Small intestine (tissue), 7 donors: Measurements from ENCODE around the gene WASHC2A. TPM values are rescaled to one million over a fixed set of nuclear protein-coding genes. Genes with fewer than 3 reads are reported as not detected.
"Not testable (repeated sequence)": the region's sequence is repeated elsewhere in the genome, so short reads cannot be mapped to it uniquely, and the experiment has no call there.

ENCODE experiments used
- DNase-seq, 2 donors: peaks; one replicate each; pipeline versions ENCODE4 v3.0.0 to v3.0.0-alpha.2; 2013
- FAIRE-seq: peaks from 2 replicates; lab custom pipeline; 2012; peaks lifted over from hg19 to GRCh38; lab: Jason Lieb, UNC
- H3K27ac ChIP-seq, 3 donors: one replicate each; pipeline ENCODE4 v1.5.1; 2013; ENCODE audit warnings: low read length in 2 of 3, mild to moderate bottlenecking in 2 of 3, control low read depth in 1 of 3, inconsistent platforms in 1 of 3, low read depth in 1 of 3, moderate library complexity in 1 of 3
- H3K27me3 ChIP-seq, 3 donors: one replicate each; pipeline ENCODE4 v1.6.1; 2013; ENCODE audit warnings: low read length in 3 of 3, inconsistent platforms in 1 of 3; ENCODE audit not compliant: control insufficient read depth in 3 of 3, insufficient read depth in 3 of 3
- H3K36me3 ChIP-seq, 3 donors: one replicate each; pipeline ENCODE4 v1.6.1; 2013; ENCODE audit warnings: low read length in 3 of 3, inconsistent platforms in 1 of 3, low read depth in 1 of 3, mild to moderate bottlenecking in 1 of 3, moderate library complexity in 1 of 3; ENCODE audit not compliant: control insufficient read depth in 3 of 3, insufficient read depth in 2 of 3
- H3K4me1 ChIP-seq, 3 donors: one replicate each; pipeline ENCODE4 v1.6.1; 2013; ENCODE audit warnings: low read length in 2 of 3, inconsistent platforms in 1 of 3, low read depth in 1 of 3, mild to moderate bottlenecking in 1 of 3, moderate library complexity in 1 of 3; ENCODE audit not compliant: control insufficient read depth in 3 of 3, insufficient read depth in 2 of 3
- H3K4me3 ChIP-seq, 3 donors: one replicate each; pipeline ENCODE4 v1.5.1; 2013; ENCODE audit warnings: low read length in 3 of 3, control low read depth in 1 of 3, inconsistent platforms in 1 of 3, low read depth in 1 of 3, mild to moderate bottlenecking in 1 of 3, moderate library complexity in 1 of 3
- H3K9me3 ChIP-seq, 2 donors: one replicate each; pipeline ENCODE4 v1.6.1; 2013; ENCODE audit warnings: low read depth in 1 of 2, low read length in 1 of 2; ENCODE audit not compliant: control insufficient read depth in 2 of 2, insufficient read depth in 1 of 2
- WGBS, 3 donors: extraction: QIAGEN DNeasy Blood & Tissue Kit; methylation state at CpG; one replicate each; pipeline ENCODE4 v1.1.7; 2013; 5-methylcytosine and 5-hydroxymethylcytosine counted together
- polyA plus RNA-seq, 4 donors: library from polyadenylated mRNA; stranded (reverse) in 3 of 4; unstranded in 1 of 4; fragments of 200-250 nt in 3 of 4; fragments of 120-200 nt in 1 of 4; gene quantifications; one replicate each; pipeline versions ENCODE4 v1.2.1 to v1.2.3, GENCODE V29; 2013
- donor health status: healthy with polysubstance abuse.
- donor health status: control.
- donor health status: control.
- donor health status: Bipolar disorder and iron deficiency.
- donor health status: healthy.

WASHC2A gene
- polyA plus RNA-seq, 4 donors: 15.1 to 64.6 (median 20.3) TPM

DNA sequence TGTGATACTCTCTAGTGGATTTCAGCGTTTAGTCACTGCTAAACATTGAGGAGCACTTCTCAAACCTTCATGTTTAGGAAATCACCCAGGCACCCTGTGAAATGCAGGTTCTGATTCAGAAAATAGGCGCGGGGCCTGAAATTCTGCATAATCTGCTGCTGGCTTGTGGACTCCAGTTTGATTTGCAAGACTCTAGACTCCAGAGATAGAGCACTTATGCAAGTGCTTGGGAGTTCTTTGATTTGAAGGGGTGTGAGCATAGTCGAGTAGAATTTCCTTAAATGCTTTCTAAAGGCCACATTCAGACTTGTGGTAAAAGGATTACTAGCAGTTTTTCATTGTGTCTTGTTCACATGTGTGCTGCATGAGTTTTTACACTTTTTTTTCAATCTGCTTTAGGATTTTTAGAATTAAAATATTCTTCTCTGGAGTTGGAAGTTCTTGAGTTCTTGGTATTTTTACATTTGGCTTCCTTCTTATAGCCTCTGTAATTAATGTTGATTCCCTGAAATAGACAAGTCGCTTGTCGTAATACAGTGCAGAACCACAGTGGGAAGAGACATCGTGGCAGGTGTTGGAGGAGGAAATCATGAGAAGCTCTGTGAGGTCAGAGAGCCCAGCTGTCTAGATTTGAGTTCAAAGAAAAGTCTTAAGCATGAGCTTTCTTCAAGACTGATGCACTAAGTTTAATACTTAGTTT, 41.4 kb downstream of the WASHC2A start:
- not testable (repeated sequence) for H3K36me3 ChIP-seq, H3K27ac ChIP-seq, DNase-seq, H3K4me3 ChIP-seq, H3K27me3 ChIP-seq, H3K9me3 ChIP-seq, H3K4me1 ChIP-seq, FAIRE-seq
- 85 to 92% (median 89%) methylated on average over 6 of the region's 7 CpGs for WGBS, 3 donors

DNA sequence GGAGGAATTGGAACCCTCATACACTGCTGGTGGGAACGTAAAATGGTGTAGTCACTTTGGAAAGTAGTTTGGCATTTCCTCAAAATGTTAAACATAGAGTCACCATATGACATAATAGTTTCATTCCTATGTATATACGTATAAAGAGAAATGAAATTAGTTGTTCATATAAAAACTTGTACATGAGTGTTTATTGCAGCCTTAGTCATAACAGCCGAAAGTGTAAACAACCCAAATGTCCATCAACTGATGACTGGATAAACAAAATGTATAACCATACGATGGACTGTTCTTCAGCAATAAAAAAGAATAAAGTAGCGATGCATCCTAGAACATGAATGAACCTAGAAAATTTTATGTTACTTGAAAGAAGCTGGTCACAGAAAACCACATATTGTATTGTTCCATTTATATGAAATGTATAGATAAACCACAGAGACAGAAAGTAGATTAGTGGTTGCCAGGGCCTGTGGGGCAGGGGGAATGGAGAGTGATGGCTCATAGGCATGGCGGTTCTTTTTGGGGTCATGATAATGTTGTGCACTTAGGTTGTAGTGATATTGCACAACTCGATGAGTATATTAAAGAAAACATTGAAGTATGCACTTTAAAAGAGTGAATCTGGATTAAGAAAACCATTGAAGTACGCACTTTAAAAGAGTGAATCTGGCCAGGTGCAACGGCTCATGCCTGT, 44.8 kb downstream of the WASHC2A start:
- H3K27ac ChIP-seq, DNase-seq, H3K4me3 ChIP-seq, H3K27me3 ChIP-seq, H3K4me1 ChIP-seq, H3K36me3 ChIP-seq, FAIRE-seq, H3K9me3 ChIP-seq: not testable (repeated sequence)
- WGBS, 3 donors: 89 to 94% (median 90%) methylated on average over 7 of the region's 9 CpGs

DNA sequence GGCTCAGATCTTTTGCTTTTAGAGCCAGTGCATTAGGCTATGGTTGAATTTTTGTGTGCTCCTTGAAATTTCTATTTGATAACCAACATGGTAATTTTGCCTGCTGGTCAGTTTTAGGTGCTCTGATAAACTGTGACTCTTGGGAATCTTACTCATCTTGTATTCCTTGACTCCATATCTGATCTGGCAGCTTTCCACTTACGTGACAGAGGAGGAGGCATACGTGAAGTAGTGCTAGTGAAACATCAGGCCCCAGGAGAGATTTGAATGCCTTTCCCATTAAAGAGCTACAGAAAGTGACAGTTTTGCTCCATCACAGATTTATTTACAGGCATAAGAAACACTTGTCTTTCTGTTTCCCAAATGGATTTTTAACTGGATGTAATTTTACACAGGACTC, 59.0 kb downstream of the WASHC2A start:
- H3K4me1 ChIP-seq, DNase-seq, FAIRE-seq, H3K4me3 ChIP-seq, H3K27ac ChIP-seq, H3K27me3 ChIP-seq, H3K9me3 ChIP-seq: not testable (repeated sequence)
- peaks cover 0 to 15% (median 0%) of the 10 kb centered on the region in 3 donors for H3K36me3 ChIP-seq
- 79 to 96% (median 92%) methylated on average over 2 of the region's 2 CpGs for WGBS, 3 donors

DNA sequence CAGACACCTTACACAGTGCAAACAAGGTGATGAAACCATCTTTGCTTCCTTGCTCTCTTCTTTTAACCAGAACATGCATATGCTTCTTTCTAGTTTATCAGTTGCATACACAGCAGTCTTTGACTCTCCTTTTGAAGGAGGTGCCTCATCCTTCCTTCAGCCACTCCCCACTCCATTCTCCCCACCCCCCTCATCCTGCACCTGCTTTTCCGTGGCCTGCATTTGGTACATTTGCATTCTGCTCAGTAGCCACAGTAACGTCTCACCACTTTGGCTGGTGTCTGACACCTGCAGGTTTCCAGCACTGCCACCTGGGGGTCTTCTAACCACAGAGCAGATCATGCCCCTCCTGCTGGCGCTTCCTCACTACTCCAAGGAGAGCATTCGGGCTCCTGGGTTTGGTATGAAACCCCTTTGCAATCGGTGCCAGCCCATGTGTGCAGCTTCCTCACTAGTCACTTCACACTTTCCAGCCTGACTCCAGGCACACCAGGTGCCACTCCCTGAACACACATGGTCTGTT, 60.1 kb downstream of the WASHC2A start:
- 33 to 58% (median 42%) methylated on average over 1 to 2 of the region's 5 CpGs for WGBS, 3 donors
- H3K9me3 ChIP-seq, DNase-seq, H3K27ac ChIP-seq, H3K27me3 ChIP-seq, H3K4me3 ChIP-seq, FAIRE-seq, H3K4me1 ChIP-seq: not testable (repeated sequence)
- H3K36me3 ChIP-seq: peaks cover 0 to 15% (median 0%) of the 10 kb centered on the region in 3 donors

DNA sequence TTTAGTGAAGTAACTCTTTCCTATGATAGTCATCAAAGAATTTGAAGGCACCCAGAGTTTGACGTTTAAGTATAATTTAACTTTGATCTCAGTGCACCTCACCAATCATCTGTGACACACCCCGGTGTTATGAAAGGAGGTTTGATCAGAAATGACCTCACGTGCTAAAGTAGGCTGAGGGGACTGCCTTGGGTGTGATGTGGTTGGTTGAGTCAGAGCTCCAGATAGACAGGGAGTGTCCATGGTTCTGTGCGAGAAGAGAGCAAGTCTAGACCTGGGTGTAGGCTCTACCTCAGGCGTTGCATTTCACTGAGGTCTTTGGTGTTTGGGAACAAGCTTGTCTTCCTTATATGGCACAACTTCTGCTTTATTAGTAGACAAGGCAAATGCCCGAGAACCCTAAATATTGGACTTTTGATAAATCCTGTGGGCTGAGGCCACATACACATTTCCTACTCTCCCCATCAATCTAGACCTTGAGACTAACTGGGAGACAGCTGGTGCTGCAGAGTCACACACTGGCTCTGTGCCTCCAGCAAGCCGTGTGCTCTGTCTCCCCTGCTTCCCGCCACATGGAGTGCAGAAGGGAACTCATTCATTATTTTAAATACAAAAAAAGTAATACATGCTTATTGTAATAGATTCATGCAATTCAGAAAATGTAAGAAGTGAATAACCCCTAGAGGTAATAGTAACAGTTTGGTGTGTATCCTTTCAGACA, 63.7 kb downstream of the WASHC2A start:
- not testable (repeated sequence) for H3K27ac ChIP-seq, DNase-seq, H3K4me3 ChIP-seq, FAIRE-seq, H3K27me3 ChIP-seq, H3K4me1 ChIP-seq, H3K9me3 ChIP-seq
- 73 to 82% (median 75%) methylated on average over 7 to 8 of the region's 8 CpGs for WGBS, 3 donors
- peaks cover 0 to 17% (median 0%) of the 10 kb centered on the region in 3 donors for H3K36me3 ChIP-seq

DNA sequence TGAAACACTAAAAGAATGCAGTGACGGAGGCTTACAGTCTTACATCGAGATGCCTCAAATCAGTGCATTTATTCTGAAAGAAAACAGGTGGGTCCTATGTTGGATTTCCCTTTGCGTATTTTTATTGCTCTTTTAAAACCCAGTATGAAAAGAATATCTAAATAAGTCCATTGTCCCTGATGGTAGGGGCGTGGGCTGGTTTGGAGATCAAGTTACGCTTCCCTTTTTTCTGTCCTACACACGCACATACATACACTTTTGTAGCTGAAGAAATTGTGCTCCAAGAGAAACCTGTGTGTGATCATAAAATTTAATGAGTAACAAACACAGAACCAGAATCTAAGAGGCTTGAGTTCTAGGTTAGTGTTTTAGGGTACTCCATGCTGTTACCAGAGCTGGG, 64.6 kb downstream of the WASHC2A start:
- not testable (repeated sequence) for FAIRE-seq, H3K27me3 ChIP-seq, H3K4me3 ChIP-seq, H3K4me1 ChIP-seq, H3K27ac ChIP-seq, H3K9me3 ChIP-seq, DNase-seq
- 93 to 96% (median 95%) methylated on average over 6 of the region's 6 CpGs for WGBS, 3 donors
- H3K36me3 ChIP-seq: peaks cover 0 to 16% (median 0%) of the 10 kb centered on the region in 3 donors

DNA sequence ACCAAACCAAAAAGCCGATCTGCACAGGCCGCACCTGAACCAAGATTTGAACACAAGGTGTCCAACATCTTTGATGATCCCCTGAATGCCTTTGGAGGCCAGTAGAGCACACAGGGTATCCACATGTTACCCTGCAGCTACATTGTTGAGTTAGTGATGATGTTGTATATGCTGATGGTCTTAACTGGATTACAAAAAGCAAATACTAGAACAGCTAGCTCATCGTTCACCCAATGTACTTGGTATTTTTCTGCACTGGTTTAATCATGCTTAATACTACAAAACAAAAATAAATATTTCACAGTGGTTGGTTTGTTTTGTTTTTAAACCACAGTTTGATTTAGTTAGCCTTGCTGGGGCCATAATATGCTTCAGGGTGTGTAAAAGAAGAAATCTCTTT, 65.1 kb downstream of the WASHC2A start:
- 91 to 93% (median 92%) methylated on average over 3 of the region's 3 CpGs for WGBS, 3 donors
- FAIRE-seq: not testable (repeated sequence)

DNA sequence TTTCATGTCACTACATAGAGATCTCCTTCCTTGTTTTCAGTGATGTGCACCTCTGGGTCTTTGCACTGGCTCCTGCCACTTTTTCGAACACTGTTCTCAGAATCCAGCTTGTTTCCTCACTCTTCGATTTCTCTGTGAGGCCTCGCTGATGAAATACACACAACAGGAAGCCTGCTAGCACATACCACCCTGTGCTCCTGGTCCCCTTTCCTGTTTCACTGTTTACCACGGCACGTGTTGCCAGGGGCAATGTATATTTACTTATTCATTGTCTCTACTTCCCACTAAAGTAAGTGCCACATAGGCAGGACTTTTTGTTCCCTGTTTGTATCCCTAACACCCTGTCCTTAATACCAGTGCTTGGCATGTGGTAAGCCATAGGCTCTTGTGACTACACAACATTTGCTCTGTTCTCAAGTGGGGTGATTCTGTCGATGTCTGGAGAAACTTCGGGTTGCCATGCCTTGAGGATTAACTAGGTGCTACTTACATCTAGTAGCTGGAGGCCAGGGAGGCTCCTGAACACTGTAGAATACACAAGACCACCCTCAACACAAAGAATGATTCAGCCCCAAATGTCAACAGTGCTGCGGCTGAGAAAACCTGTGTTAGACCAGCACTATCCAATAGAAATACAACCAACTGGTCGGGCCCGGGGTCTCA, 75.9 kb downstream of the WASHC2A start:
- DNase-seq, H3K4me1 ChIP-seq, FAIRE-seq, H3K4me3 ChIP-seq, H3K27me3 ChIP-seq, H3K27ac ChIP-seq, H3K36me3 ChIP-seq, H3K9me3 ChIP-seq: not testable (repeated sequence)
- WGBS, 3 donors: 51 to 59% (median 59%) methylated on average over 9 to 10 of the region's 10 CpGs

More for the DNA sequence above, 65.1 kb downstream of the WASHC2A start:
- not testable (repeated sequence) for H3K4me1 ChIP-seq, H3K27ac ChIP-seq, DNase-seq, H3K9me3 ChIP-seq, H3K27me3 ChIP-seq, H3K4me3 ChIP-seq
- H3K36me3 ChIP-seq: peaks cover 0 to 16% (median 0%) of the 10 kb centered on the region in 3 donors
